ENCODE data around the gene HNRNPL. TPM values are rescaled to one million over a fixed set of nuclear protein-coding genes. Genes with fewer than 3 reads are reported as not detected.
"Not testable (repeated sequence)": the region's sequence is repeated elsewhere in the genome, so short reads cannot be mapped to it uniquely, and the experiment has no call there.

The HNRNPL gene
- polyA plus RNA-seq, 1 donor, result 271 TPM

DNA sequence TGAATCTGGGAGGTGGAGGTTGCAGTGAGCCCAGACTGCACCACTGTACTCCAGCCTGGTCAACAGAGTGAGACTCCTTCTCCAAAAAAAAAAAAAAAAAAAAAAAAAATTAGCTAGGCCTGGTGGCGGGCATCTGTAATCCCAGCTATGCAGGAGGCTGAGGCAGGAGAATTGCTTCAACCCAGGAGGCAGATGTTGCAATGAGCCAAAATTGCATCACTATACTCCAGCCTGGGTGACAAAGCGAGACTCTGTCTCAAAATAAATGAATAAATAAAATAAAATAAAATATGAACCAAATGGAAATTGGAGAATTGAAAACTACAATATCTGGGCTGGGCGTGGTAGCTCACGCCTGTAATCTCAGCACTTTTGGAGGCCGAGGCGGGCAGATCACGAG is 20.6 kb downstream of the HNRNPL start:
- no CpG with 5 or more reads among the region's 7 CpGs for WGBS (ENCODE audit: insufficient coverage, low lambda C conversion rate)
- not testable (repeated sequence) for H3K4me3 ChIP-seq (ENCODE audit: low read length); H3K27ac ChIP-seq (ENCODE audit: low read length); H3K27me3 ChIP-seq (ENCODE audit: control insufficient read depth, insufficient read depth, low read length); H3K9me3 ChIP-seq (ENCODE audit: control insufficient read depth, low read depth, low read length); DNase-seq
- H3K36me3 ChIP-seq (ENCODE audit: control insufficient read depth, insufficient read depth, low read length), result peaks cover 25% of the 10 kb centered on the region
- H3K4me1 ChIP-seq (ENCODE audit: control insufficient read depth, insufficient read depth, low read length), result peaks cover 44% of the 10 kb centered on the region

DNA sequence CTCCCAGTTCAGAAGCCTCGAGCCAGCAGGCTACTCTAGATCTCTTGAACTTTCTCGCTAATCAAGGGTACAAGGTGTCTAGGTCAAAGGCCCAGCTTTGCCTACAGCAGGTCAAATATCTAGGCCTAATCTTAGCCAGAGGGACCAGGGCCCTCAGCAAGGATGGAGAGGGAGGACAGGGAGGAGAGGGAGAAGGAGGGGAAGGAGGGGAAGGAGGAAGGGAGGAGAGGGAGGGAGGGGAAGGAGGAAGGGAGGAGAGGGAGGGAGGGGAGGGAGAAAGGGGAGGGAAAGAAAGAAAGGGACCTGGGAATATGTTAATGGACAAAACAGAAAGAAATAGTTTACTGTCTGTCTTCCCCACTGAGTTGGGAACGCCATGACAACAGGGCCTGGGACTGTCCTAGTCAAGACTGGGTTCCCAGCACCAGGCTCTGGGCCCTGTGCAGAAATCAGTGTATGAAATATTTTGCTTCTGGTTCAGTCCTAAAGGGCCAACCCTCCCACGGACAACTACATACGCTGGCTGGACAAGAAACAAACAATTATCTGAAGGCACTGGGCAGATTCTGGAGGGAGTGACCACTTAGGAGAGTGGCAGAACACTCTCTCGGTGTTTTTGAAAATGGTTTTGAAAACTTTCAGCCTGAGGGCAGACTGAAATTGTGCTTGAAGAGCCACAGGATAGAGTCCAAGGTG is 22.8 kb downstream of the HNRNPL start:
- Histone ChIP-seq H3K27me3 (ENCODE audit: control insufficient read depth, insufficient read depth, low read length) (no peaks in the 10 kb centered on the region), H3K4me3 (ENCODE audit: low read length) (no peak overlapping the region), H3K36me3 (ENCODE audit: control insufficient read depth, insufficient read depth, low read length) (peaks cover 37% of the 10 kb centered on the region), H3K9me3 (ENCODE audit: control insufficient read depth, low read depth, low read length) (no peaks in the 10 kb centered on the region), H3K27ac (ENCODE audit: low read length) (peak overlapping the region; percentile 82), H3K4me1 (ENCODE audit: control insufficient read depth, insufficient read depth, low read length) (peaks cover 41% of the 10 kb centered on the region)
- 40% methylated on average over 1 of the region's 6 CpGs for WGBS (ENCODE audit: insufficient coverage, low lambda C conversion rate)
- DNase-seq, result no peak

DNA sequence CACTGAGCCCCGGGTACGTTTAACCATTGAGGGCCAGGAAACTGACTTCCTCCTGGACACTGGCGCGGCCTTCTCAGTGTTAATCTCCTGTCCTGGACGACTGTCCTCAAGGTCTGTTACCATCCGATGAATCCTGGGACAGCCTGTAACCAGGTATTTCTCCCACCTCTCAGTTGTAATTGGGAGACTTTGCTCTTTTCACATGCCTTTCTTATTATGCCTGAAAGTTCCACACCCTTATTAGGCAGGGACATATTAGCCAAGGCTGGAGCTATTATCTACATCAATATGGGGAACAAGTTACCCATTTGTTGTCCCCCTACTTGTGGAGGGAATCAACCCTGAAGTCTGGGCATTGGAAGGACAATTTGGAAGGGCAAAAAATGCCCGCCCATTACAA is 23.9 kb downstream of the HNRNPL start:
- peaks cover 37% of the 10 kb centered on the region for H3K36me3 ChIP-seq (ENCODE audit: control insufficient read depth, insufficient read depth, low read length)

DNA sequence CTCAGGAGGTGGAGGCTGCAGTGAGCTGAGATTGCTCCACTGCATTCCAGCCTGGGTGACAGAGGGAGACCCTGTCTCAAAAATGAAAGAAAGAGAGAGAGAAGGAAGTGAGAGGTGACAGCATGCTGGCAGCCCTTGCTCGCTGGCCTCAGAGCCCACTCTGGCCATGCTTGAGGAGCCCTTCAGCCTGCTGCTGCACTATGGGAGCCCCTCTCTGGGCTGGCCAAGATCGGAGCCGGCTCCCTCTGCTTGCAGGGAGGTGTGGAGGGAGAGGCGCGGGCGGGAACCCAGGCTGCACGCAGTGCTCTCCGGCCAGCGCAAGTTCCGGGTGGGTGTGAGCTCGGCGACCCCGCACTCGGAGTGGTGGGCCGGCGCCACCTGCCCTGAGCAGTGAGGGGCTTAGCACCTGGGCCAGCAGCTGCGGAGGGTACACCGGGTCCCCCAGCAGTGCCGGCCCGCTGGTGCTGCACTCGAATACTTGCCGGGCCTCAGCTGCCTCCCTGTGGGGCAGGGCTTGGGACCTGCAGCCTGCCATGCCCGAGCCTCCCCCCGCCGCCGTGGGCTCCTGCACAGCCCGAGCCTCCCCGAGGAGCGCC is 28.5 kb downstream of the HNRNPL start:
- H3K27ac ChIP-seq (ENCODE audit: low read length), result peak overlapping the region; percentile 93
- no CpG with 5 or more reads among the region's 29 CpGs for WGBS (ENCODE audit: insufficient coverage, low lambda C conversion rate)
- H3K4me3 ChIP-seq (ENCODE audit: low read length); H3K27me3 ChIP-seq (ENCODE audit: control insufficient read depth, insufficient read depth, low read length); H3K9me3 ChIP-seq (ENCODE audit: control insufficient read depth, low read depth, low read length); DNase-seq: not testable (repeated sequence)
- H3K36me3 ChIP-seq (ENCODE audit: control insufficient read depth, insufficient read depth, low read length), result peaks cover 33% of the 10 kb centered on the region
- H3K4me1 ChIP-seq (ENCODE audit: control insufficient read depth, insufficient read depth, low read length), result peaks cover 56% of the 10 kb centered on the region

More for the DNA sequence above, 23.9 kb downstream of the HNRNPL start:
- WGBS (ENCODE audit: insufficient coverage, low lambda C conversion rate), result no CpG with 5 or more reads among the region's 7 CpGs
- not testable (repeated sequence) for H3K9me3 ChIP-seq (ENCODE audit: control insufficient read depth, low read depth, low read length); H3K27me3 ChIP-seq (ENCODE audit: control insufficient read depth, insufficient read depth, low read length); H3K4me3 ChIP-seq (ENCODE audit: low read length)
- peak in 1 of 2 donors; percentile 63 for DNase-seq
- Histone ChIP-seq H3K27ac (ENCODE audit: low read length) (peak overlapping the region; percentile 82), H3K4me1 (ENCODE audit: control insufficient read depth, insufficient read depth, low read length) (peaks cover 39% of the 10 kb centered on the region)

DNA sequence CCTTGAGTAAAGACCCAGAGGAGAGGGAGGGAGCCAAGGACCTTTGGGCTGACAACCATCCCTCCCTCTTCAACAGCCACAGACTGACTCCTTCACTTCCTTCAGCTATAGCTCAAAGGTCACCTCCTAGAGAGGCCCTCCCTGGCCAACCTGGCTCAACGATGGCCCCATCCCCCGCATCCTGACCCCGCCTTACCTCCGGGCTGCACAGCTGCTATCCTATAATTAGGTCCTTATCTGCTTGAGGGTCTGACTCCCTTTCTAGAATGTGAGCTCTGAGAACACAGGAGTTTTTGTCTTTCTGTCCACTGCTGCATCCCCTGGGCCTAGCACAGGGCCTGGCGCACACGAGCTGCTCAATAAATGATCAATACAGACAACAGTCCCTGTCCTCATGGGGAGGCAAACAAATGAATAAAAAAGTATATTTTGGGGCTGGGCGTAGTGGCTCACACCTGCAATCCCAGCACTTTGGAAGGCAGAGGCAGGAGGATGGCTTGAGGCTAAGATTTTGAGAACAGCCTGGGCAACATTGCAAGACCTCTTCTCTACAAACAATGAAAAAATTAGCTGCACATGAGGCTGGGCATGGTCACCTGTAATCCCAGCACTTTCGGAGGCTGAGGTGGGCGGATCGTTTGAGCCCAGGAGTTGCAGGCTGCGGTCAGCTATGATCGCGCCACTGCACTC is 30.4 kb downstream of the HNRNPL start:
- Histone ChIP-seq H3K4me3 (ENCODE audit: low read length) (no peak overlapping the region), H3K9me3 (ENCODE audit: control insufficient read depth, low read depth, low read length) (peaks cover 8% of the 10 kb centered on the region), H3K4me1 (ENCODE audit: control insufficient read depth, insufficient read depth, low read length) (peaks cover 64% of the 10 kb centered on the region), H3K36me3 (ENCODE audit: control insufficient read depth, insufficient read depth, low read length) (peaks cover 43% of the 10 kb centered on the region), H3K27me3 (ENCODE audit: control insufficient read depth, insufficient read depth, low read length) (no peaks in the 10 kb centered on the region), H3K27ac (ENCODE audit: low read length) (peak overlapping the region; percentile 93)
- WGBS (ENCODE audit: insufficient coverage, low lambda C conversion rate), result no CpG with 5 or more reads among the region's 13 CpGs
- DNase-seq, result peak; percentile 94 to 98

DNA sequence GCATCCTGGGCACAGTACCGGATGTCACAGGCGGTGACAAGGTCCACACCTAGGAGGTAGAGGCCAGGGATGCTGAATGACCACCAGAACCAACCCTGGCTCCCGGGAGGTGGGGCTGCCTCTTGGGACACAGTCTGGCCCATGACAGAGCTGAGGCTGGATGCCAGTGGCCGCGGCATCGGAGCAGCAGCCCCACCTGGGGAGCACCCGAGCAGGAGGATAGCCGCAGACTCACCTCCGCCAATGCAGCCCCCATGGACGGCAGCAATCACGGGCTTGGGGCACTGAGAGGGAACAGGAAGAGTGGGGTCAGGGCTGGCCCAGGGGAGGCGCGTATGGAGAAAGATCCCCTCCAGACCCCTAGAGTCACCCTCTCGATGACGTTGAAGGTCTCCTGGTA is 32.7 kb downstream of the HNRNPL start:
- Histone ChIP-seq H3K36me3 (ENCODE audit: control insufficient read depth, insufficient read depth, low read length) (peaks cover 31% of the 10 kb centered on the region), H3K27ac (ENCODE audit: low read length) (peak overlapping the region; percentile 89), H3K4me3 (ENCODE audit: low read length) (no peak overlapping the region), H3K9me3 (ENCODE audit: control insufficient read depth, low read depth, low read length) (peaks cover 8% of the 10 kb centered on the region), H3K27me3 (ENCODE audit: control insufficient read depth, insufficient read depth, low read length) (no peaks in the 10 kb centered on the region), H3K4me1 (ENCODE audit: control insufficient read depth, insufficient read depth, low read length) (peaks cover 73% of the 10 kb centered on the region)
- WGBS (ENCODE audit: insufficient coverage, low lambda C conversion rate), result no CpG with 5 or more reads among the region's 15 CpGs
- DNase-seq, result no peak

DNA sequence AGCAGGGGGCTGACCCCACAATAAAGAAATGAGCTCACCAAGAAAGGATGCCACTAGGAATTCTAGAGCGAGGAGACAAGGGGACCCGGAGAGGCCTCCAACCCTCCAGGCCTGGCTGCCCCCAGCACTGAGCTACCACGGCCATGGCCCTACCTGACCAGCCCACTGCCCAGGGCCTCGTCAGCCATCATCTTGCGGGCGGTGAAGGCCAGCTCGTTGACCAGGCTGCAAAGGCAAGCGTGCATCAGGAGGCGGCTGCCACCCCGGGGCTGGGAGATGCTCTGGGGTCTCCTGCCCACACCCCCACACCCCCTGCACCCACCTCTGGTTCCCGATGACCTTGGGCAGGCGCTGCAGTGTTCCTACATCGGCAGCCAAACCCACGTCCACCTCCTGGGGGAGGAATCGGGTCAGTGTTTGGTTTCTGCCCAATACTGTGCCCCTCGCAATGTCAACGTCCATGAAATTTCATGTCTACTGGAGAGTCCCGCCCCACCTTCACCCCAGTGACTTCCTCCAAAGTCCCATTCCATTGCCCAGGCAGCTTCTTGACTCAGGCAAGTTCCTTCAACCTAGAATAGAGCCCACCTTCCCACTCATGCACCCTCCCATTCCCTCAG is 33.5 kb downstream of the HNRNPL start:
- Histone ChIP-seq H3K9me3 (ENCODE audit: control insufficient read depth, low read depth, low read length) (peaks cover 3% of the 10 kb centered on the region), H3K36me3 (ENCODE audit: control insufficient read depth, insufficient read depth, low read length) (peaks cover 31% of the 10 kb centered on the region), H3K27me3 (ENCODE audit: control insufficient read depth, insufficient read depth, low read length) (no peaks in the 10 kb centered on the region), H3K4me3 (ENCODE audit: low read length) (no peak overlapping the region), H3K4me1 (ENCODE audit: control insufficient read depth, insufficient read depth, low read length) (peaks cover 73% of the 10 kb centered on the region), H3K27ac (ENCODE audit: low read length) (peak overlapping the region; percentile 89)
- no peak for DNase-seq
- WGBS (ENCODE audit: insufficient coverage, low lambda C conversion rate), result no CpG with 5 or more reads among the region's 18 CpGs

DNA sequence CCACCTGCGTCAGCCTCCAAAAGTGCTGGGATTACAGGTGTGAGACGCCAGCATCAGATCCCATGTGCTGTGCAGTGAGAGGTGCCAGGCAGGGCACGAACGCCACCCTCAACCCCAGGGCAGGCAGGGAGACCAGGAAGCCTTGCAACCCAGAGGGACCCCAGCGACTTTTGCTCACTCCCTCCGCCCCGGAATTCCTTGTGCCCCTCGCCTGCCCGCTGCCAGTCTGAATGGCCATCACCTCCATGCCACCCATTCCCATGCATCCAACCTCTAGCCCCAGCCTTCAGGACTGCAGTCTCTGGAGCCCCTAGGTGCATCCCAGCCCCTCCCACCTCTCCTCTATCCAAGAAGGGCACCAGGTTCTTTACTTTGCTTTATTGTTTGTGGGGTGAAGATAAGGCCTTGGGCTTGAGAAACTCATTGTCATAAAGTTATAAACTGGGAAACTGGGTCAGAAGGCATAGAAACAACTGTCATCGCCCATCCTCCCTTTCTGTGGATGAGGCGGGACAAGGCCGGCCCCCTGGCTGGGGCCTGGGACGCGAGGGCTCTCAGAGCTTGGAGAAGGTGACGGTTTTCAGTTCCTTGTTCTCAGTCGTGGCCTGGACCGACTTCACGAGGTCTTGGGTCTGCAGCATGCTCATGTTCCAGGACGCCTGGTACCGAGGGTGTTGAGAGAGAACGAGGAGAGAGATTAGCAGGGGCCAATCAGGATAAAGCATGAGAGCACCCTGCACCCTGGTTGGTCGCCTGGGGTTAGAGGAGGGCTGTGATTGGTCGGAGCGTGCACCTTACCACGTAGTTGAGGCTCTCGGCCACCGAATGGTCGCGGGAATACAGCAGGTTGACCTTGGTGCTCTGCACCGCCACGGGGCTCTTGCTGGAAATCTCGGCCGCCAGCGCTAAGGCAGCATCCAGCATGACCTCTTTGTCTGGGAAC is 34.5 kb downstream of the HNRNPL start:
- H3K27me3 ChIP-seq (ENCODE audit: control insufficient read depth, insufficient read depth, low read length), result no peaks in the 10 kb centered on the region
- H3K9me3 ChIP-seq (ENCODE audit: control insufficient read depth, low read depth, low read length), result peaks cover 2% of the 10 kb centered on the region
- 60% methylated on average over 1 of the region's 34 CpGs for WGBS (ENCODE audit: insufficient coverage, low lambda C conversion rate)
- no peak overlapping the region for H3K4me3 ChIP-seq (ENCODE audit: low read length)
- peak; percentile 83 to 93 for DNase-seq
- H3K27ac ChIP-seq (ENCODE audit: low read length), result peak overlapping the region; percentile 89
- H3K4me1 ChIP-seq (ENCODE audit: control insufficient read depth, insufficient read depth, low read length), result peaks cover 71% of the 10 kb centered on the region
- H3K36me3 ChIP-seq (ENCODE audit: control insufficient read depth, insufficient read depth, low read length), result peaks cover 31% of the 10 kb centered on the region

DNA sequence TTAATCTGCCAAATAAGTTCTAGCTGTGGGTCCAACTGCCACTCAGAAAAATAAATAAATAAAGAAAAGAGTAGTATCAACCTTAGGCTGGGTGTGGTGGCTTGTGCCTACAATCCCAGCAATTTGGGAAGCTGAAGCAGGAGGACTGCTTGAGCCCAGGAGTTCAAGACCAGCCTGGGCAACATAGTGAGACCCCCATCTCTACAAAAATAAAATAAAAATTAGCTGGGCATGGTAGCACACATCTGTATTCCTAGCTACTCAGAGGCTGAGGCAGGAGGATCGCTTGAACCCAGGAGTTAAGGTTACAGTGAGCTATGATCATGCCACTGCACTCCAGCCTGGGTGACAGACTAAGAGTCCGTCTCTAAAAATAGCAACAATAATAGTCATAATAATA is 35.9 kb downstream of the HNRNPL start:
- DNase-seq; H3K4me3 ChIP-seq (ENCODE audit: low read length); H3K9me3 ChIP-seq (ENCODE audit: control insufficient read depth, low read depth, low read length); H3K27me3 ChIP-seq (ENCODE audit: control insufficient read depth, insufficient read depth, low read length): not testable (repeated sequence)
- Histone ChIP-seq H3K27ac (ENCODE audit: low read length) (peak overlapping the region; percentile 89), H3K36me3 (ENCODE audit: control insufficient read depth, insufficient read depth, low read length) (peaks cover 36% of the 10 kb centered on the region), H3K4me1 (ENCODE audit: control insufficient read depth, insufficient read depth, low read length) (peaks cover 67% of the 10 kb centered on the region)
- WGBS (ENCODE audit: insufficient coverage, low lambda C conversion rate), result no CpG with 5 or more reads among the region's 2 CpGs
